Left lobe of liver (tissue), 2 donors: ENCODE results near the gene SRBD1. TPM values are rescaled to one million over a fixed set of nuclear protein-coding genes. Genes with fewer than 3 reads are reported as not detected.

Experiments
- ATAC-seq: fragments of 200-7000 bp; cut with Tn5 transposase; one replicate; pipeline ENCODE4 v1.9.1; 2020; ENCODE audit warnings: mild to moderate bottlenecking, moderate library complexity
- DNase-seq: peaks from one replicate; pipeline ENCODE4 v3.0.0-alpha.2; 2020; ENCODE audit warnings: low spot score
- total RNA-seq: library from RNA; stranded (reverse); gene quantifications from one replicate; pipeline ENCODE4 v1.2.1, GENCODE V29; 2021
- donor health status: DM: no; HTN: no; CAD: no; lungs with moderate emphysema.
- donor health status: DM: no; HTN: yes; CAD: no.

Gene SRBD1
- 7.1 TPM for total RNA-seq

DNA sequence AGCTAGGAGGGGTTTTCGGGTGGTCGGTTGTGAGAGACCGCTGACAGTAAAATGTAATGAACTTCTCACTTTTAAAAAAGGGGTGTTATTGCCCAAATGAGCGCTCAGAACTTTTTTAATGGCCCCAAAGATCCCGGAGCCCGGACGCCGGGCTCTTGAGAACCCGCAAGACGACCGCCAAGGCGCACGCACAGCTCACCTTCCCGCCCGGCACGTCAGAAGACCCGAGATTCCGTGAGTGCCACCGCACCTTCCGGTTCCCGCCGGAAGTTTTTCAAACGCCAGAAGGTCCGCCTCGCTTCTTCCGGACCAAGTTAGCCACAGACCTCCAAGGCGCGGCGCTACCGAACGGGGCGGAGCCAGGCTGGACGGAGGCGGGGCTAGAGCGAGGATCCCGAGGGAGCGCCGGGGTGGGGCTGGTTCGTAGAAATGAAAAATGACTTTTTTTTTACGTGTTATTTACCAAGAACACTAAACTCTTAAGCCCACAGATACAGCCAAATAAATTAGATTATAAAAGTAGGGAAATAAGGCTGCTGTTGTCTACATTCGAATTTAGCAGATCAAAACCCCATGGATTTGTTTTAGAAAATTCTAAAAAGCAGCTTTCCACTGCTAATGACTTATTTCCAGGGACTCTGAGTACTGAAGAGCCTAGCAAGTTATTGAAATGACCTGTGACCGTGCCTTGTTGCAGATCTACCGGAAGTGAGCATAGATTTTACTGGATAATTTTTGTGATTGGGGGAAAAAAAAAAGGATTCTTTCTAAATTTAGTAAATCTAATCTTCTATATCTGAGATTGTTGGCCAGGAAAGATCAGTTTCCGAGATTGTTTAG, at the start of gene SRBD1:
Gene SRBD1 (minus strand): TSS at position 248 of the 840 bp plus-strand sequence. CDS start 5,826 bp downstream, outside the sequence.
- ATAC-seq (peak; percentile 97), DNase-seq (peak; percentile 97)

DNA sequence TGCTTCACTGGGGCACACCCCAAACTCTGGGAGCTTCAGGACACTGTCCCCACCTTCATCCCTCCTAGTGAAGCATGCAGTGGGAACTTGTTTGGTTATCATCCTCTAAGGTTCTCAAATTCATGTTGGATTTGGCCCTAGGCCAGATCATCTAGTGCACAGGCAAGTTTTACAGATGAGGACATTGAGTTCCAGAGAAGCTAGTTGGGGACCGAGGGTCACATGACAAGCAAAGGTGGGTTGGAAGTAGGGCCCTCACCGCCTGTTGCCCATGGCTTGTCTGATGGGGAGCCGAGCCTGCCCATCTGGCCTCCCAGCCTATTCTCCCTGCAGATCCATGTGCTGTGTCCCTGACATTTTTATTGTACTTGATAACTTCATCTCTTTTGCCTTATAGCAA, 43.2 kb upstream of the SRBD1 start:
- ATAC-seq (no peak), DNase-seq (no peak)

GRCh38 chr2:45653122-45653913, 42.3 kb upstream of the SRBD1 start:
- ATAC-seq, result no peak
- no peak for DNase-seq

- no peak for ATAC-seq
- DNase-seq, result peak; percentile 55
These were observed 41.3 kb upstream of the SRBD1 start for GRCh38 chr2:45652090-45653031.

DNA sequence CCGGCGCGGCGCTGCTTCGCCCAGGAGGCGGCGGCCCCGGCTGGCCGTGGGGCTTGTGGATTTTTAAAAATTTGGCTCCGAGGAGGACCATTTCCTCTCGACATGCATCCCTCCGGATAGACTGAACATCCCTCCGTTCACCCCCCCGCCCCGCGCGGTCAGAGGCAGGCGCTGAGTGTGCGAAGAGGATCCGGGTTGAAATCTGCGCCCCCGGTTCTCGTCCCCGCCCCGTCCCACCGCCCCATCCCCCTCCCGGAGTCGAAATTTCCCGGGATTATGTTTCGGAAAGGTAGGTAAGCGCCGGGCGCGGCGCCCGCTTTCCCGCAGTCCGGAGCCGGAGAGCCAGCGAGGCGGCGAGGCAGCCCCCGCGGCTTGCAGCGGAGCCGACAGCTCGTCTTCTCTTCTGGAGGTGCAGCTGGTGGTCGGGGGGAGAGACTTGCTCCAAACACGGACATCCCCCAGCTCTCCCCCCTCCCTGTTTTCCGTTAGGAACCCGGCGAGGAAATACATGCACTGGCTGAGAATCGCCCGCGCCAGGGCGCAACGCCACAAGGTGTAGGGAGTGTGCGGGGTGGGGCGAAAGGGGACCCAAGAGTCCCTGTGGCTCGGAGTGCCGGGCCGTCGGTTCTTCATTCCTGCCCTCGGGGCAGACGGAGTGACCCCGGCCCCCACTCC, 40.5 kb upstream of the SRBD1 start, which contains the start of gene PRKCE:
Gene PRKCE (plus strand): TSS at position 261 of the 675 bp plus-strand sequence.
- peak; percentile 27 for ATAC-seq
- DNase-seq, result peak; percentile 65

DNA sequence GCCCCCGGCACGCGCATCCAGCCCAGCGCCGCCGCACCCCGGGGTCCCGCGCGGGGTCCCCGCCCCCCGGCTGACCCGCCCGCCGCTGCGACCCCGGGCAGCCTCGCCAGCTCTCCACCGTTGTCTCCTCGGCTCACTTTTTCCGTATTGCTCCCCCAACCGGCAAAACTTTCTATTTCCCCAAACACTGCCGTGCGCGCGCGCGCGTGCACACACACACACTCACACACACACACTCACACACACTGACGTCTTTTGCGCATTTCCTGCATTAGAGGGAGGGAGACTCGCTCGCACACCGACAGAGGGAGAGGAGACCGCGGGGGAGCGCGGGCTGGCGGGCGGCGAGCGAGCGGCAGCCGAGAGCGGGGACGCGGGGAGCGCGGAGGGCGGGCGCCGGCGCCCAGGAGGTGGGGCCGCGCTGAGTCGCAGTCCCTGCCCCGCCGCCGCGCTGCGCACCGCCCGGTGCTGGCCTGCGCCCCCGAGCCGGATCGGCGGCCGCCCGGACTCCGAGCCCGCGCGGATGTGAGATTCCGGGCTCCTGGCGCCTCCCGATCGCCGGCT, 39.9 kb upstream of the SRBD1 start:
- ATAC-seq, result peak; percentile 78

GRCh38 chr2:45649858-45650811, 39.1 kb upstream of the SRBD1 start:
- DNase-seq (peak; percentile 90), ATAC-seq (peak; percentile 66)

More for the DNA sequence above, 39.9 kb upstream of the SRBD1 start:
- DNase-seq, result peak; percentile 96

GRCh38 chr2:45649462-45649857, 38.4 kb upstream of the SRBD1 start:
- DNase-seq (no peak), ATAC-seq (no peak)

- ATAC-seq, result no peak
- no peak for DNase-seq
These were observed 37.6 kb upstream of the SRBD1 start for GRCh38 chr2:45648636-45649035.

GRCh38 chr2:45647986-45648520, 37.0 kb upstream of the SRBD1 start:
- no peak for ATAC-seq
- no peak for DNase-seq

GRCh38 chr2:45647356-45647755, 36.3 kb upstream of the SRBD1 start:
- DNase-seq (no peak), ATAC-seq (no peak)

- no peak for ATAC-seq
- no peak for DNase-seq
These were observed 35.2 kb upstream of the SRBD1 start for GRCh38 chr2:45646289-45646688.

GRCh38 chr2:45643543-45644542, 32.8 kb upstream of the SRBD1 start:
- ATAC-seq, result peak; percentile 98
- DNase-seq, result peak; percentile 75

DNA sequence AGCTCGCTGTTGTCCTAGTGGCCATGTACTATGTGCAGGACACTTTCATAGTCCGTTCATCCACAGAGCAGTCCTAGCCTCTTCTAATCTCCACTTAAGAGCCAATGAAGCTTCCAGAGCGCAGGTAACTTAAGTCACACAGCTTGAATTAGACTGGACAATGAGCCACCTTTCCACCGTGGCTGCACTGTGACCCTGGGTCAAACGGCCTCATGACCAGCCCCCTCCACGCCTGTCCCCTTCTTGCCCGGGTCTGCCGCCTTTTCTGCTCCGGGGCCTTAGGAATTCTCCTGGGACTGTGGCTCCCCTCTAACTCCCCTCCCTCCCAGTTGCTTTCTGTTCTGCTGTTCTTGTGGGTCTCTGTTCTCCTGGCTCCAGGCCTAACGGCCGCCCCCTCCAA, 32.0 kb upstream of the SRBD1 start:
- DNase-seq (peak; percentile 51), ATAC-seq (peak; percentile 52)

- DNase-seq (no peak), ATAC-seq (no peak)
These were observed 29.5 kb upstream of the SRBD1 start for GRCh38 chr2:45640576-45640975.

DNA sequence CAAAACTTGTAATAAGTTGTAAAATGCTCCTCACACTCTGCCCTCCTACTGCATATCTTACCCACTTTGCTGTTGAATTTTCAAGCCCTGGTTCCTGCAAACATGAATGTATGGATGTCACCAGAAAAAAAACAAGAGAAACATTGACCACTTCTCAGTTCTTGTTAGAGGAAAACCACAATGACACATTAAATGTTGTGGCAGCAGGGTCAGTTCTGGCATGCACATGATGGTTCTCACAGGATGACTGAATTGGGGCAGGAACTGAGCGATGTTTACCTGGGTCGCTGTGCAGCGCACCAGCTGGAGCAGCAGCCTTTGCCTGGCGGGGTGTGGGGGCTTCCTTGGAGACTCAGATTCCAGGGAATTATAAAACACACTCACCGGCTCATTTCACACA, 26.4 kb upstream of the SRBD1 start:
- DNase-seq (no peak), ATAC-seq (no peak)

- ATAC-seq, result no peak
- no peak for DNase-seq
These were observed 24.9 kb upstream of the SRBD1 start for GRCh38 chr2:45636008-45636407.
